ENCODE data around the gene RTN4RL2.

RTN4RL2 gene

DNA sequence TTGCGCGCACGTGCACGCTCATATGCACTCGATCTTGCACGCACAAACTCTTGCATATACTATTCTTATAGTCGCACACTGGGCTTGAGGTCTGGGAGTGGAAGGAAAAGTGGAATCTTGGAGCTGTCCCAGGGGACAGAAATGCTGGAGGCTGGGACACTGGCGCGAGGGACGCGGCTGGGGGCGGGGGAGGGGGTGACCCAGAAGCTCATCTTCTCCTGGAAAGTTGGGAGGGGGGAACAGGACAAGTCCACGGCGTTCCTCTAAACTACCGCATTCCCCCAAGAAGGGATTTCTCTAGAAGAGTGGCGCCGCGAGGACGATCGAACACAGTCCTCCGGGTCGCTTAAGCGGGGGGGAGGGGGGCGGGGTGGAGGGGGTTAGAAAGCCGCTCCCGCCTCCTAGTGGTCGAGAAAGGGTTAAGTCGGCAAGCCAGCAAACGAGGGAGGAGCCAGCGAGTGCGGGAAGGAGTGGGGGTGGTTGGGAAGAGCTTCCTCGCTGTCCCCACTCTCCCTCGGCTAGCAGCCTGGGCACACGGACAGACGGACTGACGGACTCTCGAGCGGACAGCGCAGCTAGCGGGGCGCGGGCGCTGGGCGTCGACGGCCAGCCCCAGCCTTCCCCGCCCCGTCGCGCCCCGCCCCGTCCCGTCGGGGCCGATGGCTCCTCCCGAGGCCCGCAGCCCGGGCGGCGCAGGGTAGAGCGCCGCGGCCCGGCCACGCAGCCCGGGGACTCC, at the start of gene RTN4RL2:
Gene RTN4RL2 (plus strand): TSS at position 507 of the 736 bp plus-strand sequence. CDS start 338 bp downstream, outside the sequence.
- peak; percentile 28 for DNase-seq (ENCODE audit: low read depth)

DNA sequence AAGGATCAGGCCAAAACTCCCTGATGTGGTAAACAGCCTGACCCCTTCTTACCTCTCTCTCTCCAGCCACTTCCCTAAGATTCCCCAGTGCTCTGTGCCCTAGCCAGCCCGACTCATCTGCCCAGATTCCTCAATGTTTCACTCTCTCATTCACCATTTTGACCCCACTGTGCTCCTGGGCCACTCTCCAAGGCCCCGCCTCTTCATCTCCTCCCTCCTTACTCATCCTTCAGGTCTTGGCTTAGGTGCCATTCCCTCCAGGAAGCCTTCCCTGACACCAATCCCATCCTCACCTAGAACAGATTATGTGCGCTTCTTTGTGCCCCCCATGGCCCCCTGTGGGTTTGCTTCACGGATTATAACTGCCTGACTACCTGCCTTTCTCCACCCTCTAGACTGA, 46.6 kb upstream of the RTN4RL2 start:
- no peak for DNase-seq (ENCODE audit: low read depth)

DNA sequence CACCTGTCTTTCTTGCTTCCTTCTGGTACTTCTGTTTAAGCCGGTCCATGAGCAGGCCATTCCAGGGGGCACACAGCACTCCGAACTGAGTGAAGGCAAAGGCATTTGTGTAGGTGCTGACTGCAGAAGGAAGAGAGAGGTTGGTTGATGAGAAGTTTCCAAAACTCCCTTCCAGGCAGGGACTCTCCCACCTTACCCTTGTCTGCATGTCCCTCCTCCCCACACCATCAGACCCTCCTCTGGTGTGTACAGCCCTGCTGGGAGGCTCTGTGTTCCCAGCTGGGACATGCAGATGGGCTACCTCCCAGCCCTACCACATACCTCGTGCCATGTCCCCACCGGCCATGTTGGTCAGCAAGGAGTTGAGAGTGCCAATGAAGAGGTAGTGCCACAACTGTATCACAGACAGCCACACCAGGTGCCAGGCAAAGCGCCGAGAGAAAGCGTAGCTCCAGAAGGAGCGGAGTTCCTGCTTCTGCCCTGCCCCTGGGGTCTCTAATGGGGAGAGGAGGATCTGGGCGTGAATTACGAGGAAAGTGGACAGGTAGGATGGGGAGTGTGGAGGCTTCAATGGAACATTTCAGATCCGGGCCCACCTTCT, 45.6 kb upstream of the RTN4RL2 start:
- no peak for DNase-seq (ENCODE audit: low read depth)

DNA sequence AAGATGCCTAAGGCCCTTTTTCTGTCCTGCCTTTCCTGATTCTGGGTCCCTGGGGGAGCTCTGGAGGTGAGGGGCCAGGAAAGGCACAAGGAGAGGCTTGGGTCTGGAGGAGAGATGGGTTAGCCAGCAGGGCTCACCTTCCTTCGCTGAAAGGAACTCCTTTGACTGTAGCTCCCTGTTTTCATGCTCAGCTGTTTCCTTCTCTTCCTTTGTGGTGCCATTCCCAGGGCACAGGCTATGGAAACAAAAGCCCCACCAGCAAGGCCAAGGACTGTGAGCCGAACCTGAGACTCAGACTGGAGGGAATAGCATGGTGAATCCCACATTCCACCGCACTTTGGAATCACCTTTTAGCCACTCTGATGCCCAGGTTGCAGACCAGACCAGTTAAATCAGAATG, 43.9 kb upstream of the RTN4RL2 start:
- DNase-seq (ENCODE audit: low read depth), result no peak

DNA sequence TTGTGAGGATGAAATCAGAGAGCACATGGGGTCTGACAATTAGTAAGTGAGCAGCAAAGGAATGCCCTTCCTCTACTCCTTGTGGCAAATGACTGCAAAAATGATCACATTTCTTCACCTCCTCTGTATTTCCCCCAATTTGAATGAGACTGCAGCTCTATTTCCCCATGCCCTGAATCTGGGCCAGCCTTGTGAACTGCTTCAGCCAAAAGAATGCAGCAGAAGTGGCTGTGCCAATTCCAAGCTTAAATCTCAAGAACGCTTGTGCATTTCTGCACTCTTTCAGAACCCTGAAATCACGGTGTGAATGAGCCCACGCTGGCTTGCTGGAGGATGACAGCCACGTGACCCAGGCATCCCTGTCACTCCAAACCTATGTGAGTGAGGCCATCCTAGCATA, 43.3 kb upstream of the RTN4RL2 start:
- peak; percentile 81 for DNase-seq (ENCODE audit: low read depth)

DNA sequence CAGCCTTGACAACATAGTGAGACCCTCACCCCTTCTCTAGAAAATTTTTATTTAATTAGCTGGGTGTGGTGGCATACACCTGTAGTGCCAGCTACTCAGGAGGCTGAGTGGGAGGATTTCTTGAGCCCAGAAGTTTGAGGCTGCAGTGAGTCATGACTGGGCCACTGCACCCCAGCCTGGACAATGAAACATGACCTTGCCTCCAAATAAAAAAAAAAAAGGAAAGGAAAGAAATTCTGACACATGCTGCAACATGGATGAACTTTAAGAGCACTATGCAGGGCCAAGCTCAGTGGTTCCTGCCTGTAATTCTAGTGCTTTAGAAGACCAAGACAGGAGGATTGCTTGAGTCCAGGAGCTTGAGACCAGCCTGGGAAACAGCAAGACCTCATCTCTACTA, 42.2 kb upstream of the RTN4RL2 start:
- no peak for DNase-seq (ENCODE audit: low read depth)

DNA sequence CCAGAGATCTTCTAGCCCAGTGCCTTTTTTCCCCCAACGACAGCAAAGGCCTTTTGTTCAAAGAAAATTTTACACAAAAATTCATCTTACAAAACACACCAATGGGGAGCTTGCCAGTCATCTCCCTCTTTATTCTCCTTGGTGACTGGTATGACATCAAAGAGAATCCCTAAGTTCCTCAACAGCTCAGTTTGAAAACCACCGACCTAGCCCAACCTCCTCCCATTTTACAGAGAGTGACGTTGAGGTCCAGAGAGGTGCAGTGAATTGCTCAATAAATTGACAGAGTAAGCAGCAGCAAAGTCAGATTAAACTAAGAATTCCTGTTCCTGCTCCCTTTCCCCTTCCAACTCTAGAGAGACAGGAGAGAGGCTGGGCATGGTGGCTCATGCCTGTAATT, 41.2 kb upstream of the RTN4RL2 start:
- no peak for DNase-seq (ENCODE audit: low read depth)

DNA sequence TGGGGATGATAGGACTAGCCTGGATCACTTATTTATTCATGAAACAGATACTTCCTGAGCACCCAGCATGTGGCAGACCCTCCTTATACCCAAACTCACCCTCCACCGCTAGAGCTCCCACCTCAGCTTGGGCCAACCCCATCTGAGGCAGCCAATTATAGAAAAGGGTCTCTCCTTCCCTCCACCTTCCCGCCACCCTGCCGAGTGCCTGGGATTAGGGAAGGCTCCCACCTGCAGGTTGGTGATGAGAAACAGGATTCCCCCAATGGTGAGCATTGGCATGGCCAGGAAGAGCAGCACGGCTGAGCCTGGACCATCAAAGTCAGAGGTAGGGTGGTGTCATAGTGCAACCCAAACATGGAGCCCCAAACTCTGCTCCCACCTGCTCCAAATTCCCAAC, 39.3 kb upstream of the RTN4RL2 start:
- DNase-seq (ENCODE audit: low read depth), result no peak

DNA sequence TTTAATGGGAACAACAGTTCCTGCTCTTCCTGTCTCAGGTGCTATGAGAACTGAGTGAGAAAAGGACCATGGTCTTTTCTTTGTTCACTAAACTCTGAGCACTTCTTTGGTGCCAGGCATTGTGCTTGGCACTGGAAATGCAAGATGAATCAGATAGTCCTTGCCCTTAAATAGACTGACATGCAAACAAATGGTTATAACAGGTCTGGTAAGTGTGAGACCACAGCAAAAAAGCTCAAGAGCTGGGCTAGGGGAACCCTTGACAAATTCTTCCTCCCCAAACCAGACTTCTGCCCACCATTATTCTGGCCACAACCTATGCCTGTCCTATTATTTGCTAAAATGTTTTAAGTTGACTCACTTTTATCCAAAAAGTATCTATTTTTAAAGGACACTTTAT, 38.5 kb upstream of the RTN4RL2 start:
- DNase-seq (ENCODE audit: low read depth), result no peak

DNA sequence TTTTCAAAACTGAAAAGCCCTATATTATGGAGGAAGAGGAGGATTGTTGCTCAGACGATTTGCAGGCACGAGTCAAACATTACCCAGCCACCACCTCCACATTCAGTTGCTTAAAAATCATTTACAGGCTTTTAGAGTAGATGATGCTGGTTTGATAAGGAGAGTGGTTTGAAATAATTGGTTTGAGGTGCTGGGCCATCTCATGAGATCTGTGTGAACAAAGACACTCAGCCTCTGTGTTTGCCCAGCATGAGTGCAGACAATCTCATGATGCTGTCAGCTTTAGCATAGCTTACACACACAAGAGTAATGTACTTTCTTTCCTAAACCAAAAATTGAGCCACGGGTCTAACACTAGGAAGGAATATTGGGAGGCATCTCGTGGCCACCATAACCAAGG, 37.7 kb upstream of the RTN4RL2 start:
- no peak for DNase-seq (ENCODE audit: low read depth)

DNA sequence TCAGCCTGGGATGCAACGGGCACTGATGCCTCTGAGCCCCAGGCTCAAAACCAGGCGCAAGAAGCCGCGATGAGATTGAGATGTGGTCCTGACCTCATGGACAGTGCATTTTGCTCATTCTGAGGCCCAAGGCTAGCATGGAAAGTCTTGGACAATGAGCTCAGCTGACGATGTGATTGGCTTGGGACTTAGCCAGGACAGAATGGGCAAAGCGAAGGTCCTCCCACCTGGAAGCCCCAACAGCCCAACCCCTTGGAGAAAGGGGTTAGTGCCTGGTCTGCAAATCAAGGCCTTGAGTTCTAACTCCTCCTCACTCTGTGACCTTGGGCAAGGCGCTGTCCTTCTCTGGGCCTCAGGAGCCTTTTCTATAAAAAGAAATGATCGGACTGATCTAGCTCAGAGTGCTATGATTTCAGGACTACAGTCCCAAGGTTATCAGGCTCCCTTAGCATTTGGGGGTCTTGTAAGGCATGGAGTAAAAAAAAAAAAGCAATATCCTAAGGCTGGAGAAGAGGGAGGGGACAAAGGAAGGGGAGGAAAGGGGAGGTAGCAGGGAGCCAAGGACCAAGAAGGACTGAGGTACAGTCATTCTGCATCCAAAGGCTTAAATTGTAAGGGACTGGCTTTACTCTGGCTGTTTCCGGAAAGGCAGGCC, 36.1 kb upstream of the RTN4RL2 start:
- no peak for DNase-seq (ENCODE audit: low read depth)

DNA sequence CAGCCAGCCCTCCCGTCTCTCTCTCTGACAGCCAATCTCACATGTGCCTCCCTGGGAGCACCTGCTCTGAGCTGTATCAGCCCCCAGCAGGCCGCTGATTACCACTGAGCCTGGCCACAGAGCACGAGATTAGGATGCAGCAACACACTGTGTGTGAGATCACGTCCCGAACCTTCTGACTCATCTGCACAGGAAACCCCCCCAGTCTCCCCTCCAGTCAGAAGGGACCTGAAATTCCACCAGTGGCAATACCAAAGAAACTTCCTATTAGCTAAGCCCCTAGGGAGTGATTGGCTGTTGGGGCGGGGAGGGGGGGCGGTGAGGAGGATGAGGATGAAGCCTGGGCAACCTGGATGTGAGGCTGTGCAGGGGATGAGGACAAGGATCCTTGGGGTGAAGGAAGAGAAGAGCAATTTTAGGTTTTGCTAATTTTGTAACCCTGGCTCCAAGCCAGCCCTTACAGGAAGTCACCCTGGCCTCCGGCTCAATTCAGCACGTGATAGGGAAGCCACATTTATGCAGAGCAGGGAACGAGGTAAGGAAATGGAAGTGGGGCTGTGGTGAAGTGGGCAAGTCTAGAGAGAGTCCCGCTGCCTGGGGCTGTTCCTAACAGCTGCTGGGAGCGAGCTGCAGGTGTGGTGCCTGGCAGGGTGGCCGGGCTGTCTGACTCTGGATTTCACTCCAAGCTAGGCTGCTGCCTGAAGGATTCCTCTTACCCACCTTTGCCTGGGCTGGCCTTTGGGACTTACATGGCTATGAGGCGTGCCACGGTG, 35.4 kb upstream of the RTN4RL2 start:
- peak; percentile 96 for DNase-seq (ENCODE audit: low read depth)

DNA sequence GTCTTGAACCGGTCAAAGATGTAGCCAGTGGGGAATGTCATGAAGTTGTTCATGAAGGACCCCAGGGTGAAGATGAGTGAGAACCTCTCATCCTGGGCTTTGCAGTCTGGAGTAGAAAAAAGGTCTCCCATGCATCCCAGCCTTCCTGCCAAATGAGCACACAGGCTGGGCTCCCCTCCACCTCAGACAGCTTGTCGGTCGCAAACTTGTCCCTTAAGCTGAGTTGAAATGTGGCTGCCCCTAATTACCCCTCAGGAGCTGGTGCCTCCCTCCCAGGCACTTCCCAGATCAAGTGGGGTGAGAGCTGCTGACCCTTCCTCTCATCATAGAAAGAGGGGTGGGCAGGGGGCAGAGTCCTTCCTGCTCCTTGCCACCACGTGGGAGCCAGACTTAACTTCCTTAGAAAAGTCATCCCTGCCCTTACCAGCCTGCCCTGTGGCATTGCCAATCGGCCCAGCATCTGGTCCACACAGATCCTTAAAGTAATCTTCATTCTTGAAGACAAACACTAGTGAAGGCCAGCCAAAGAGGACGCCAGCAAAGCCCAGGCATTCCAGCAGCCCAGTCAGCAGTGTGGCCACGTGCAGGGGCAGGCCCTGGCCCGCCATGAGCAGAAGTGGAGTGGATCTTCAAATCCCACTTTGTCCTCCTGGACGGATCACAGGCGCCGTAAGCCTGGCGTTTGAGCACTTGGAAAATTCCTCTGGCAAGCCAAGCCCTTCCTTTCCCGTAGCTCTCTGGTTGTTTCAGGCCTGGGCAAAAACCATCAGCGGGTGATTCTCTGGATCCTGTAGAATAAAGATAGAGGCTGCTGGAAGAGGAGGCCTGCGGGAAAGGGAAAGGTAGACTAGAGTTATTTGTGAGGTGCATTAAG, 34.5 kb upstream of the RTN4RL2 start:
- peak; percentile 37 for DNase-seq (ENCODE audit: low read depth)

DNA sequence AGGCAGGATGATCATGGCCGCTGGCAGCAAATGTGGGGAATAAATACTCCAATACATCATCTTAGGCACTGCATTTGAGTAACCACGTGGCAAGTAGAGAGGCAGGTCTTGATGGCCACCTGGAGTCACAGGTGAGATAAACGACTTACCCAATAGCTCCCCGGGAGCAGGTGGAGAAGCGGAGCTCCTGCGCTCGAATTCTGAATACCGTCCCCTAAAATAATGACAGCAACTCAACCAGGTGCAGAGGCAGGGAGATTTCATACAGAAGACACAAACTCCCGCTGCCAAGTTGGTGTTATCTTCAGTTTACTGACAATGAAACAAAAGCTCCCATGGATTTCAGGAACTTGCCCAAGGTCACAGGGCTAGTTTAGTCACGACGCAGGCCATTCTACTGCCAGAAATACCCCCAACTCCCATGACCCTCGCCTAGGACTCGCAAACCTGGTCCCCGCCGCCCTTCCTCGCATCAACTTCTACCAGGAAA, 33.8 kb upstream of the RTN4RL2 start:
- DNase-seq (ENCODE audit: low read depth), result peak; percentile 23

DNA sequence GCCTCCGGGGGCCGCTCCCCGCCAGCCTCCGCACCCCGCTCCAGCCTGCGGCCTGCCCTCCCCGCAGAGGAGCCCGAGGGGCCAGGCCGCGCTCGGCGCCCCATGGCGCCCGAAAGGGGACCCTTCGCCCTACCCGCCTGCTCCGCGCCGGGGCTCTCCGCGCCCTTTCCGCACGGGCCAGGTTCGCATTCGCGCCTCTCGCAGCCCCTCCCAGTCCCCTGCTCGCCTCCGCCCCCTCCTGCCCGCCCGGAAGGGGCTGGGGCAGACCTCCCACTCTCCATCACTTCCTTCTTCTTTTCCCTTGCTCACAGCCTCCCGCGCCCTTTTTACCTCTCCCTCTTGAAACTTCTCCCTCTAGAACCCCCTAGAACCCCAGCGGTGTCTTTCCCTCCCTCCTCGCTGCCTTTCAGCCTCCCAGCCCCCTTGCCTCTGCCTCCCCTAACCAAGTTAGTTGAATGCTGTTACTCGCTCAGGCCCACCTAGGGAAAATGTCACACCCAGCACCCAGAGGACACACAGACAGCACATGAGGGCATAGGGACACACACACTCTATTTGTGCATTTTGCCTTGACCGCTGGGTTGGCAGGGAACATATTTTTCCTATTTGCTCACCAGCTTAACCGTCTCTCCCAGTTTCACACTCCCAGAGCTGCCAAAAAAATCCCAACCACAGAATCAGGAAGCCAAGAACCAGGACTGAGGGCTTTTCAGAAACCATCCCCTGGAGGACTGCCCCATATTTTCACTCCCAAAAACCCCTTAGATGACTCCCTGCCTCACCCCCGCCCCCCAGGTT, 33.2 kb upstream of the RTN4RL2 start, which contains the start of gene SLC43A3:
Gene SLC43A3 (minus strand): TSS at position 193 of the 798 bp plus-strand sequence. CDS start 949 bp downstream, outside the sequence.
- DNase-seq (ENCODE audit: low read depth), result peak; percentile 66

DNA sequence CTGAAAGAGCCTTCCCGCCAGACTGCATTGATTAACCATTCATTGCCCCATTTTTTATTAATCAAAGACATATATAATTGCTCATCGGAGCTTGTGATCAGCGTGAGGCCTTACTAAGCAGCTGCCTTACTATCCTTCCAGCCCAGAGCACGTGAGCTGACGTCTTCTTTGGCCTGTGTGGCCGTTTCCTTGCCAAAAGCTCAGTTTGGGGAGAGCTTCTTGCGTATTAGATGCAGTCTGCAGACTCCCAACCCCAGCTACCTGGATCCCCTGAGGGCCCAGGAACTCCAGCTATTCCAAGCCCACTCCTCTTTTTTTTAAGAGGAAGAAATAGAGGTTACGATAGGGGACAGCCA, 32.6 kb upstream of the RTN4RL2 start:
- DNase-seq (ENCODE audit: low read depth), result no peak

DNA sequence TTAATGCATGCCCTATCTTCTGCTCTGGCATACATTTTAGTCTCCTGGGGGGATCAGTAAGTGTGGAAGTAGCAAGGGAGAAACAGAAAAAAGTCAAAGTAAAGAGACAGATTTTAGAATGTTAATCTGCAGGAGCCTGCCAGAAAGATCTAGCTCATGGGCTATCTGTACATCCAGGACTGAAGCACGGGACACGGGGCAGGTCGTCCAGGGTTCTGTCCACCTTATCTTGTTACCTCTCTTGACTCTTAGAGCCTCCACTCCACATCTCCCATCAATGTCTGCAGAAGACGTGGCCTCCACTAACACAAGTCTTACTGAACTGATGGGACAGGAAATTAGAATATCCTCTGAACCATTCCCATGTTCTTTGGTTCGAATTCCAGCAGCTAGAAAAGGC, 31.7 kb upstream of the RTN4RL2 start:
- no peak for DNase-seq (ENCODE audit: low read depth)

DNA sequence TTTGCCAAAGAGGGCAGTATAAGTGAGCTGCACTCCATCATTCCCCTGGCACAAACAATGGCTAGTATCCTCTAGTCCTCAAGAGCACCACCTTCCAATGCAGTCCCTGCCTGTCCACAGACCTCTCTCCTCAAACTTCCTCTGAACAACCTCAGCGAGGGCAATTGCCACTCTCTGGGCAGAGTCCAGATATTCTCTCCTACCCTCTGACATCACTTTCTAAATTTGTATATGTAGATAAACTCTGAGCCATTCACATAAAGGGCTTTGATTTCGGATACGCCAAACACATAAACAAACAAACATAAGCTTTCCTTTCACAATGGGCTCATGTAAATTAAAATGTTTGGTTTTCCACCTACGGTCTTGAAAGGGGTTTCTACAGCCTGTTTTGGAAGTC, 30.4 kb upstream of the RTN4RL2 start:
- no peak for DNase-seq (ENCODE audit: low read depth)

DNA sequence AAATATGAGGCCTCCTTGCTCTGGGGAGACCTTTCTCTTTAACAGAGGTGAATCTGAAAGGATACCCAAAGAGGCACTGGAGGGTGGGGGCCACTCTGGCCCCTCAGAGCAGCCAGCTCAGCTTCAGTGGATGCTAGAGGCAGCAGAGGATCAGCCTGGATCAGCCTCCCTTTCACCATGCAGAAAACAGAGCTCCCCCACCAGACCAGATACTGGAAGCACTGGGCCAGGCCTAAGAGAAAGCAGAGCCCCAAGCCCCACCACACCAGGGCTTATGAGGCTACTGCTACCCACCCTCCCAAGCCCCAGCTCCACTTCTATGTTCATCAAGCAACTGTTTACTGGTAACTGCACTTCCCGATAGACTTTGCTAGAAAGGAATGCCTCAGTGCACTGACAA, 29.4 kb upstream of the RTN4RL2 start:
- DNase-seq (ENCODE audit: low read depth), result no peak

DNA sequence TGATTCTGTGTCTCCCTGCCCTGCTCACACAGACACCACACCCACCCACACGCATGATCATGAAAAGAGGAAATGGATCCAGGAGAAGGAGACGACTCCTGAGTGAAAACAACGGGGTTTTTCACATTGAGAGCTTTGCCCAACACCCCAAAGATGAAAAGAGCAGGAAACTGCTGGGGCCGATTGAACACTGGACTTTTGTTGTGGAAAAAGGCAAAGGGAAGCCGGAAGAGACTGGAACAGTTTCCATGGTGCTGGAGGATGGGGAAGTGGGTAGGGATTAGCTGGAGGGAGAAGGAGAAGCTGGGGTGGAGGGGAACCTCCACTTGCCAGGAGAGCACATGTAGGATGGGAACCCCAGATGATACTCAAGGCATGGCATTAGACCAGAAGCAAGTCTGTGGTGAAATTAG, 28.2 kb upstream of the RTN4RL2 start:
- DNase-seq (ENCODE audit: low read depth), result no peak
